GM21423 (cell line): Measurements from ENCODE around the gene ANKFN1.

Source experiments
- ATAC-seq: cut with Tn5 transposase; IDR thresholded peaks from one replicate; pipeline ENCODE4 v1.9.1; 2021; ENCODE audit warnings: mild to moderate bottlenecking, moderate library complexity; ENCODE audit not compliant: unreplicated experiment

Gene ANKFN1

GRCh38 chr17:56497132-56497531 lies 343.9 kb downstream of the ANKFN1 start:
- ATAC-seq = no peak

DNA sequence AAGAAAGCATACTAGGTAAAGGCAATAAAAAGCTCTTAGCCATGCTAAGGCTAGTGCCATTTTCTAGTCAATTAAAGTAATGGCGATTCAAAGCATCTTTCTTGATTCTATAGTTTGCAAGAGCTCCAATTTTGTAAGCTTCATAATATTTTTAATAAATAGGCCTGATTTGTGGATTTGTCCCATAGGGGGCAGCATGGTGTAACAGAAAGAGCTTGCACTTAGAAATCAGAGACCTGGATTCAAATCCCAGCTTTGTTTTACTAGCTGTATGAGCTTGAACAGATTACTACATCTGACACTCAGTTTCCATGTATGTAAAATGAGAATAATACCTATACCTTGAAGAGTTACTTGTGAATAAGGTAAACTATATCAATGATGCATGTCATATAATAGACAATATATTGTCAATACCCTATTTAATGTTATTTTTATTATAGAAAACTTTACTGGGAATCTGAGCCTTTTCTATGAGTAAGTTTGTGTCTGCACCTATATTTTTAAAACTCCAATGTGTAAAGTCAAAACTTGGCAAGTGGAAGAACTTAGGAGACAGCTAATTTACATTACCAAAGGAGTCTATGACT lies 346.6 kb downstream of the ANKFN1 start:
- no peak for ATAC-seq

DNA sequence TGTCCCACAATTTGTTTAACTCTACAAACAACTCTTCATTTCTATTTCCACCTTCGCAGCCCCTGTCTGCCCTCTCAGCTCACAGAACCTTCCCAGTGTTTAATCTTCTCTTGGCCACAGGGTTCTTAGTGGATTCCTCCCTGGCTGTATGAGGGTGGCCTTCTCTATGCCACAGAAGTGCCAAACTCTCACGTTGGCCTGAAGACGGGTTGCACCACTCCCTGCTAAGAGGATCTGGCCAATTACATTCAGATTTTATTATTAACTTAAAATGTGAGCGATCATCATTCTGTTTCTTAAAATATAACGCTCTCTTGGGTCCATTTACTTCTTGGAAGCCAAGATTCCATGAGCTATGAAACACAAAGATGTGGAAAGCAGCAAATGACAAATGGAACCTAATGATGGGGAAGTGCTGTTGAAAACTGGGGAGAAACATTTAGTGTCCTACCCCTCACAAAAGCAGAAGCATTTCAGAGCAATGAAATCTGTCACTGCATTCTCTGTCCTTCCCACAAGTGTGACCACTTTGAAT lies 348.9 kb downstream of the ANKFN1 start:
- no peak for ATAC-seq

GRCh38 chr17:56505154-56505756 lies 352.0 kb downstream of the ANKFN1 start:
- ATAC-seq = no peak

- no peak for ATAC-seq
Observed at GRCh38 chr17:56506349-56506748, 353.1 kb downstream of the ANKFN1 start.

DNA sequence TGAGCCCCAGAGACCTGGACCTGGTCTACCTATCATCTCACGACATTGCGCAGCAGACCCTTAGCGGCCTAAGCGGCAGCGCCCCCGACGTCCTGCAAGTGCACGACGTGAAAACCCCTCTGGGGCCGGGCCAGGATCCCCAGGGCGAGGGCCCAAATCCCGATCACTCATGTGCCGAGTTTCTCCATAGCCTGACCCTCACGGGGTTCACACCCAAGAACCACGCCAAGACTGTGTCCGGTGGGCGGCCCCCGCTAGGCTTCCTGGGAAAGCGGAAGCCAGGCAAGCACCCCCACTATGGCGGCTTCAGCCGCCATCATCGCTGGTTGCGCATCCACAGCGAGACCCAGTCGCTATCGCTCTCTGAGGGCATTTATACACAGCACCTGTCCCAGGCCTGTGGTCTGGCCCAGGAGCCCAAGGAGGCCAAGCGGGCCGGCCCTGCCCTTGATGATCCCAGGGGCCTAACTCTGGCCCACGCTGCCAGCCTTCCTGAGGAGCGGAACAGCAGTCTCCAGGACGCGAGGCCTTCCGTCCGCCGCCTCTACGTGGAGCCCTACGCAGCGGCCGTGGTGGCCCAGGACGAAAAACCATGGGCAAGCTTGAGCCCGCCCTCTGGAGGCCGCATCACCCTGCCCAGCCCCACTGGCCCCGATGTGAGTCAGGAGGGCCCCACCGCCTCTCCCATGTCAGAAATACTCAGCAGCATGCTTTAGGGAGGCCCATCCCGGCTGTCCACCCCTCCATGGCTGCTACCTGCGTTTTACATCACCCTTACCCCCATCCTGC lies 357.5 kb downstream of the ANKFN1 start:
- ATAC-seq = no peak

GRCh38 chr17:56514264-56514663 lies 361.0 kb downstream of the ANKFN1 start:
- no peak for ATAC-seq

GRCh38 chr17:56514899-56515298 lies 361.6 kb downstream of the ANKFN1 start:
- no peak for ATAC-seq

GRCh38 chr17:56521414-56522141 lies 368.3 kb downstream of the ANKFN1 start:
- no peak for ATAC-seq

DNA sequence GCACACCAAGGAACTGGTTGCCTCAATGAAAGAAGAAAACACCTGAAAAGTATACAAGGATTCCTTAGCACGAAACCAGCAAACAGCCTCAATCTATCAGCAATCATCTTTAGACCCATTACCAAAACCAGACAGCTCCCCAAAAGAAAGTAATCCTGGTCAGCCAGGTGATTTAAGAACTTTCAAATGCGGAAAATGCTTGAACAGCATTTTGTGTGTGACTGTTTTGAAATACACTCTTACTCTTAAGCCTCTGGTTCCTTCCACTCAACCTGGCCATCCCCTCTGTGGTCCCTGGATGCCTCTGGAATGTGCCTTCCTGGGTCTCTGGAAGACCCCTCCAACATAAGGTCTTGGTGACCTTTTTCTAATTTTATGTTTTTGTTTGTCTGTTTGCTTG lies 369.8 kb downstream of the ANKFN1 start:
- no peak for ATAC-seq

DNA sequence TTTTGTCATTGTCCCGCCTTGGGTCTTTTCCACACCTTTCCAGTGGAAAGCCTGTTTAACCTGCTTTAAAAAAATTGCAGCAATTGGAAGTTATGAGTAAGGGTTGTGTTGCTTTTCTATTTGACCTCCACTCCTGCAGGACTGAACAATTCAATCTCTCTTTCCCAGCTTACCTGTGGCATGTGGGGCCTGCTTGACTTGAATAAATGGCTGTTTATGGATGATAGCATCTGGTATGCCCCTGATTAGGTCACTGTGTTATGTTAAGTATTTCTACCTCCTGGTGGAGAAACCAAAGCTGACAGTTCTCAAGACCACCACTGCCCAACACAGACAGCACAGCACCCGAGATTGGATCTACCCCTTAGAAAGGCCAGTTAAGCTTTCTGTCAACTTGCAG lies 375.4 kb downstream of the ANKFN1 start:
- no peak for ATAC-seq

DNA sequence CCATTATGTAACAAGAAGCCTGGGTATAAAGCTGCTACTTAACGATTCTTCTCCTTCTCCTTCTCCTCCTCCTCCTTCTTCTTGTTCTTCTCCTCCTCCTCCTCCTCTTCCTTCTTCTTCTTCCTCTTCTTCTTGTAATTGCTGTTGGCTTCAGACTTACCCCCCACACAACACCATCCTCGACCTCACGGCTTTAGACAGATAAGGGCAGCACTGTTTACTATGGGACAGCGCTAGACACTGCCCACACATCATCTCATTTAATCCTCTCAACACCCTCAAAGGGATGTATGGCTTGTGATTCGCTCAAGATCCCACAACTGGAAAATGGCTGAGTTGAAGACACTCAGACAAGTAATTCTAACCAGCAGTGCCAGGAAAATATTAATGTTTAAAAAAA lies 379.7 kb downstream of the ANKFN1 start:
- ATAC-seq = no peak

DNA sequence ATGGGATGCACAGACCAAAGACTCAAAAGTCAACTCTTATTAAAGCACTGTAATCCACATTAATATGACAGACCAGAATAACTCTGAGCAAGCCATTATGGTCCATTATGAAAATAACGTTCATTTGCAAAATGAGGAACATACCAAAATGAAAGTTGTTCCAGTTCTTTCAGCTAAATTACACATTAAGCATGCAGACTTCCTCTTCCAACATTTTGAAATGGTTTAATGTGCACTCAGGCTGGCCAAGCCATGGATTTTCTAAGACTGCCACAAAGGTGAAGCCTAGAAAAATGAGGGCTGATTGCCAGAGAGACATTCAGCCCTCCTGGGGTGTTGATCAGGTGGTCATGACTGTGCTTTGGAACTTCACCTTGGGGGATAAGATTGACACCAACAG lies 383.5 kb downstream of the ANKFN1 start:
- ATAC-seq = no peak

GRCh38 chr17:56540836-56541235 lies 387.6 kb downstream of the ANKFN1 start:
- no peak for ATAC-seq

DNA sequence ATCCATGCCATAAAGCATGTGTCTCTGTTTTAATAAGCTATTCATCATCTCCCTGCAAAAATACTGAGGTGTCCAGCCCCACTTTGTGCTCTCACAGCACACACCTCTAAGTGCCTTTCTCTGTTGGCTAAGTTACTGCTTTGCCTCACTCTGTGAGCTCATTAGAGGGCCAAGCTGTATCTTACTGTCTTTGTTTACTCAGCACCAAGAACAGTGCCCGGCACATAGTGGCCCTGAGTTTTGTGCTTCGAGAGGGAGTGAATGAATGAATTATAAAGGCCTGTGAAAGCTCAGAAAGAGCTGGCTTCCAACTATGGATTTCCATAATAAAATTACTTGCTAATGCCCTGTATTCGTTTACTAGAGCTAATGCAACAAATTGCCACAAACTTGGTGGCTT lies 390.0 kb downstream of the ANKFN1 start:
- no peak for ATAC-seq

- ATAC-seq = no peak
Observed at GRCh38 chr17:56545106-56545505, 391.8 kb downstream of the ANKFN1 start.

DNA sequence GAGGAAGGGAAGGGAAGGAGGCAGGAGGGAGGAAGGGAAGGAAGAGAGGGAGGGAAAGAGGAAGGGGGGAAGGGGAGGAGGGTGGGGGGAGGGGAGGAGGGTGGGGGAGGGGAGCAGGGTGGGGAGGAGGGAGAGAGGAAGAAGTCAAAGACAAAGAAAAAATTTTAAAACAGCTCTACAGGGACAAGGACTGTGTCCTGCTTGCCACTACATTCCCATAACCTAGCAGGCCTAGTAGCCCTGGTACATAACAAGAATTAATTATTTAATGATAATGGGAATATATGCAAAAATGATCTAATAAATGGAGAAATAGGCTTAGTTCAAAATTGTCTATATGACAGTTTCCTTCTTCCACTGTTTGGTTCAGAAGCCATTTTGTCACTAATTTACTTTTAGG lies 392.7 kb downstream of the ANKFN1 start:
- ATAC-seq = no peak

DNA sequence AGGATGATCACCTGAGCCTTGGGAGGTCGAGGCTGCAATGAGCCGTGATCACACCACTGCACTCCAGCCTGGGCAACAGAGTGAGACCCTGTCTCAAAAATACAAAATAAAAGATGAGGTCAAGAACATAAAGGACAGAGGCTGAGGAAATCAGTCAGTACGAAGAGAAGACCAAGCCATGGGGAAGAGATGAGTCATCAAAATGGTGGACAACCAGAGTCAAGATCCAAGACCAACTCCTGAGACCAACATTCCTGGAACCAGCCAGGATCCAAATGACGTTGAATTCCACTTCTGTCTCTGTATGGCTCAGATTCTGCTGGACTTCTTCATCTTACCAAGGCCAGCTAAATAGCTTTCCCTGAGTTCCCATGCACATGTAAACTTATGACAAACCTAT lies 395.4 kb downstream of the ANKFN1 start:
- no peak for ATAC-seq

- no peak for ATAC-seq
Observed at GRCh38 chr17:56549501-56549900, 396.2 kb downstream of the ANKFN1 start.

- ATAC-seq = no peak
Observed at GRCh38 chr17:56557682-56558081, 404.4 kb downstream of the ANKFN1 start.

GRCh38 chr17:56558088-56558487 lies 404.8 kb downstream of the ANKFN1 start:
- no peak for ATAC-seq
